ENCODE results near the gene PUM2.

Gene PUM2

GRCh38 chr2:20227894-20228505 is 122.6 kb downstream of the PUM2 start:
- no peak for DNase-seq

DNA sequence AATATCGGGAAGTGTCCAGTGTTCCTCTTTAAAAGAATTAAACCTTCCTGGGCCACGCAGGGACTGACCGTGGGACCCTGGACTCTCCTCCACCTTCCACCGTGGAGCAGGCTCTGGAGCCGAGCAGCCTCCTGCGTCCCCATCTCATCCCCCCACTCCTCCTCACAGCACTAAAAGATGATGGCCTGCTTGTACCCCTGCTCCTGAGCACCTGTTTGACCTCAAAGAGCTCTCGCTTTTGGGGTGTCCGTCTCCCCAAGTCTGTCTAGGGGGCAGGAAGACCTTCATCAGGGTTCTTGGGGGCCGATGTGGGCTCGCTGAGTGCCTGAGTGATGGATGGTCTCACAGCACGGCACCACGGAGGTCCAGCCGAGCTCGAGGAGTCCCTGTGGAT is 124.5 kb downstream of the PUM2 start:
- no peak for DNase-seq

- peak; percentile 46 to 69 for DNase-seq
These were observed 125.1 kb downstream of the PUM2 start for GRCh38 chr2:20225294-20226151.

- DNase-seq = peak; percentile 44 to 69
These were observed 125.8 kb downstream of the PUM2 start, which contains the start of gene SDC1 for GRCh38 chr2:20224716-20225293. Gene SDC1 (minus strand): TSS chr2:20225130. CDS start chr2:20224867, 263 bp downstream.

GRCh38 chr2:20224164-20224715 is 126.4 kb downstream of the PUM2 start:
- peak in 1 of 2 experiments; percentile 38 for DNase-seq

DNA sequence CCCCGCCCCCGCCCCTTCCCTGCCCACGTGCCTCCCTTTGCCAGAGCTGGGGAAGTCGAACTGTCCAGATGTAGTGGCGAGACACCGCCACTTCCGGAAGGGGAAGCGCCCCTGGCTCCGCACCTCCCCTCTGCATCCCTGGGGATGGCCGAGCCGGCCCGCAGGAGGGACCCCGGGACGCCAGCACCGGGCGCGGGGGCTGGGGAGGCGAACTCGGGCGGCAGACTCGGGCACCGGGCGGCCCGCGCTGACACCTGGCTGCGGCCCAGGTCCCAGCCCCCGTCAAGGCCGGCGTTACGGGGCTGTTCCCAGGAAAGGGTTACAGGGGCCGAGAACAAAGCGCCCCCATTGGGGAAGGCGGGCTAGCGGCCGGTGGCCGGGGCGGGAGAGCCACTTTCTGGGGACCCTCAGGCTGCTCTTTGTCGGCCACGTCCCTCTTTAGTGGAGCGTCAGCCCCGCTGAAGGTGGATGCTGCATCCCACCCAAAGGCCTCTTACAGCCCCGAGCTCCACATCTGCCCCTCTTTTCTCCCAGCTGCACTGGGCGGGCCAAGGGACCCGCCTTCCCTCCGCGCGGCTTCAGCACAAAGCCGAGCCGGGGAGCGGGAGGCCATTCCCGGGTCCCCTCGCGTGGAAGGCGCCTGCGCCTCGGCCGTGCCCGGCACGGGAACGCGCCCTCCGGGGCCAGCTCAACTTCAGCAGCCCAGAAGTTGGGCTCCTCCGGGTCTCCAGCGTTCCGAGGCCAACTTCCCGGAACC is 127.1 kb downstream of the PUM2 start:
- DNase-seq = peak; percentile 70 to 74

DNA sequence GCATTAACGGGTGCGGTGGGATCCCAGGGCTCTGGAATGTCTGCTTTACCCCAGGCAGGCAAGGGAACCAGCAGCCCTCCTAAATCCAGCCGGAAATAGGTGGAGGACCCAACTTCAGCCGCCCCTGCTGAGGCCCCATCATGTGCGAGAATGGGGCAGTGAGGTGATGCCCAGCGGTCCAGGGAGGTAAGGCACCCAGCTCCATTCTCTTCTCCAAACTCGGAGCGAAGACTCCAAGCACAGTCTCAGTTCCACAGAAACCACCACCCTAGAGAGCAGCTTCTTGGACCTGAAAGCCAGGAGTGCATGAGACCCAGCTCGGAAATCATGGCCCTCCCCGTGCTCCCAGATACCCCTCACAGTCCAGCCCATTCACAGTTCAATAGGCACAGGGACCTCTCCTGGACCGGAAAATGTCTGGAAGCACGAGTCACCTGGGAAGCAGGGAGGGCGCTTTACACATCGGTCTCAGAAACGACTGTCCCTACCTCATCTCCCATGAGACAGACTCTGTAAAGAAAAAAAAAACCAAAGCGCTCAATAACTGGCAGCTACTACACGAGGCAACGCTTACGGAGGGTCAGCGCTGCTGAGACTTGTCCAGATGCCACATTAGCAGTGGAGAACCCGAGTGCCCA is 127.8 kb downstream of the PUM2 start:
- DNase-seq = no peak

- no peak for DNase-seq
These were observed 128.5 kb downstream of the PUM2 start for GRCh38 chr2:20222014-20222768.

- no peak for DNase-seq
These were observed 129.1 kb downstream of the PUM2 start for GRCh38 chr2:20221555-20221973.

- DNase-seq = no peak
These were observed 129.7 kb downstream of the PUM2 start for GRCh38 chr2:20220806-20221554.

DNA sequence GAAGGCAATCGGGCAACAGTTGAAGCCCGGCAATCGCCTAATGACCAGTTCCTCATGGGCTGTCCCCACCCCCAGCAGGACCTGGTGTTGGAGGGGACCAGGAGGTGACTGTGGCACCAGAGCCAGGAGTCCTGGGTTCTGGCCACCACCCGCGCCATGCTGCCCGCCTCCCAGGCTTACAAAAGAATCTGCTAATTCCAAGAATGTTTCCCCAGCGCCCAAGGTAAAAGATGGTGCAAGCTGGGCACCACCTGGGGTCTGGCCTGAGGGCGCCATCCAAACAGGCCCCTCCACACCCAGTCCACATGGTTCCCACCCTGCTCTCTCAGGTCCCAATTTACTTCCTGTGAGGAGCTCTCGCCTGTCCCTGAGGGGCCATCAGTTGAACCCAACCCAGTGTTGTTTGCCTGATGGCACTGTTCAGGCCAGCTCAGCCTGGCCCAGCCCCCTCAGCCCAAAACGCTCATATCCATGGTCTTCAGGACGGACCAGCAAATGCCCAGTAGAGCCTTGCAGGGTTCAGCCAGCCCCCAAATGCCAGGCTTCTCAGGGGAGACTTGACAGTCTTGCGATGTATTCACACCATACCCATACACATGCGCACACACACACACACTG is 130.8 kb downstream of the PUM2 start:
- DNase-seq = no peak

- no peak for DNase-seq
These were observed 132.0 kb downstream of the PUM2 start for GRCh38 chr2:20218331-20219320.

GRCh38 chr2:20217041-20217970 is 133.3 kb downstream of the PUM2 start:
- no peak for DNase-seq

DNA sequence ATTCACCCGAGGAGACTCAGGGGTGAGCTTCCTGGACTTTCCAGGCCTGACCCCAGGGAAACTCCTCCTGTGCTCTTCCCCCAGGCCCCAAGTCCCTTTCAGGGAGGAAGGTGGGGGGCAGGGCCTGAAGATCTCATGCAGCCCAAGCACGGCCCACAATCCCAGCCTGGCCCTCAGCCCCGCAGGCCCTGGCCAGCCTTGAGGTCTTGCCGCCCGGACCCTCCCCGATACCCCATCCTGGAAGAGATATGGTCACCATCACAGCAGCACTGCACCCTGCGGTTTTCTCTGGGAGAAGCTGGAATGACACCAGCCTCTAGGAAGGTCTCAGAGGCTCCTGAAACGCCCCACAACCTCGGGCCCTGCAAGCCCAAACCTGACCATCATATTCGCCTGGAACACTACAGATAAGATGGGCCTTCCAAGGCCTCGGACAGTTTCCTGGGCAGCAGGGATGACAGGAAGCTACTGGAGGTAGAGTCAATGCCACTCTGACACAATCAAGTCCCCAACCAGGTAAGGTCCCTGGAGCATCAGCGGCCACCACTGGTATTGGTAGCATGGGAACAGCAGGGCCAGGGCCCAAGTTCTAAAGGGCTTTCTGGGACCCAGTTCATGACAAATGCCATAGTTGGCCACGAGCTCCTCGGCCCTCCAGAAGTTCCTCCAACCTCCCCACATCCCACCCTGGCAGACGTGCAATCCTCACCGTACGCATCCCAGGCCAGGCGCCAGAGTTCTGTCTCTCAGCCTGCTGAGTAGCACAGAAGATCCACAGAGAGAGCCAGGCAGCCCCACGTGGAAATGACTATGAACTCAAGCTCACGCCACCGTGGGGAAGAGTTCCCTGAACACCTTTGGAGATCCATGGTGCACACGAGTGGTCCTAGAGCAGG is 134.3 kb downstream of the PUM2 start:
- no peak for DNase-seq

DNA sequence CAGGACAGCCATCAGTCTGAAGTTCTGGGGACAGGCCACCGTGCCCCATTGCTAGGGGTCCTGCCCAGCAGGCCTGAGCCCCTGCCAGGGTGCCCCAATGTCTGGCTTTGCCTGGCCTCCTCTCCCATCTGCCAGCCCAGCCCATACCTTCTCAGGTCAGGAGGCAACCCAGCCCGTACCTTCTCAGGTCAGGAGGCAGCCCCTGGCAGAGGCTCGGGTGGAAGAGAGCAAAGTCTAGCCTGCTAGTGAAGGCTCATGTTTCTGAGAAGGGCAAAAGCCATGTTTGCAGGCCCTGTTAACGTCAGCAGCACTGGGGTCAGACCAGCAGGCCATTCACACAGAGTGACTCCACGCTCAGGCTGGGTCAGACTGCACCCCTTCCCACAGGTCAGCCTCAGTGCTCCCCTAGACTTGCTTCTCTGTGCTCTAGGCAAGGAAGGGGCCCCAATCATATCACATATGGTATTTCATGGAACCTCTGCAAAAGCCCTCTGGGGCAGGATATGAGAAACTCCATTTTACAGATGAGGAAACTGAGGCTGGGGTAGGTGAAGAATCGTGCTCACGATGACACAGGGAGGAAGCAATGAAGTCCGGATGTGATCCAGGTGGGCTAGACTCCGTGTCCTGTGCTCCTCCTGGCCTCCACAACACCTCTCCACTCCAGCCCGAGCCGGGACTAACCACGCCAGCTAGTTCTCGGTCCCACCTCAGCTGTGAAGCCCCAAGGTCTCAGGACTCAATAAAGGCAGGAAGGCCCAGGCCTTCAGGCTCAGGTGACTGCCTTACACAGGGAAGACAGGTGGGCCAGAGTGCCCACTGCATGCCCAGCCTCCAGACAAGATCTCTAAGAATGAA is 135.2 kb downstream of the PUM2 start:
- no peak for DNase-seq

All from SW 1271 (cell line).